H9 (cell line): ENCODE results near the gene F13B. TPM values are rescaled to one million over a fixed set of nuclear protein-coding genes. Genes with fewer than 3 reads are reported as not detected.

Source experiments
- DNase-seq: peaks from one replicate; pipeline ENCODE4 v3.0.0-alpha.2; 2017
- H2AFZ ChIP-seq: one replicate; pipeline ENCODE4 v1.6.1; 2013; ENCODE audit warnings: mild to moderate bottlenecking, low read length, control low read depth, moderate library complexity
- H2AK5ac ChIP-seq: 2 replicates; pipeline ENCODE4 v1.6.1; 2013; ENCODE audit warnings: low read length, control low read depth, mixed read lengths; ENCODE audit not compliant: insufficient read length
- H2BK120ac ChIP-seq: one replicate; pipeline ENCODE4 v1.6.1; 2013; ENCODE audit warnings: low read depth, mild to moderate bottlenecking, low read length, control low read depth, inconsistent platforms; ENCODE audit not compliant: poor library complexity, severe bottlenecking
- H2BK12ac ChIP-seq: 2 replicates; pipeline ENCODE4 v1.6.1; 2013; ENCODE audit warnings: low read length, control low read depth, mixed read lengths, low read depth; ENCODE audit not compliant: insufficient read length
- H2BK15ac ChIP-seq: 2 replicates; pipeline ENCODE4 v1.6.1; 2013; ENCODE audit warnings: low read depth, low read length, control low read depth
- H2BK20ac ChIP-seq: one replicate; pipeline ENCODE4 v1.6.1; 2013; ENCODE audit warnings: low read depth, mild to moderate bottlenecking, low read length, control low read depth, inconsistent platforms; ENCODE audit not compliant: poor library complexity, severe bottlenecking
- H2BK5ac ChIP-seq: 2 replicates; pipeline ENCODE4 v1.6.1; 2013; ENCODE audit warnings: low read length, control low read depth, mixed read lengths; ENCODE audit not compliant: insufficient read length
- H3K14ac ChIP-seq: 2 replicates; pipeline ENCODE4 v1.6.1; 2013; ENCODE audit warnings: low read length, control low read depth; ENCODE audit not compliant: insufficient read depth
- H3K18ac ChIP-seq: 2 replicates; pipeline ENCODE4 v1.6.1; 2013; ENCODE audit warnings: low read depth, mild to moderate bottlenecking, mixed read lengths, low read length, control low read depth; ENCODE audit not compliant: insufficient read length
- H3K23ac ChIP-seq: 2 replicates; pipeline ENCODE4 v1.6.1; 2013; ENCODE audit warnings: low read length, control low read depth, mixed read lengths, low read depth; ENCODE audit not compliant: insufficient read length
- H3K23me2 ChIP-seq: 2 replicates; pipeline ENCODE4 v1.6.1; 2013; ENCODE audit warnings: low read depth, mild to moderate bottlenecking, mixed read lengths, low read length, control low read depth; ENCODE audit not compliant: insufficient read length, poor library complexity, severe bottlenecking
- H3K27ac ChIP-seq: 2 replicates; pipeline ENCODE4 v1.5.1; 2013; ENCODE audit warnings: low read length, control low read depth, mixed read lengths, low read depth; ENCODE audit not compliant: insufficient read length
- H3K27me3 ChIP-seq: 2 replicates; pipeline ENCODE4 v1.6.1; 2013; ENCODE audit warnings: low read length, control low read depth, inconsistent platforms; ENCODE audit not compliant: insufficient read depth
- H3K4ac ChIP-seq: 2 replicates; pipeline ENCODE4 v1.6.1; 2013; ENCODE audit warnings: low read depth, mild to moderate bottlenecking, control low read depth, inconsistent platforms, low read length, moderate library complexity
- H3K4me1 ChIP-seq: 2 replicates; pipeline ENCODE4 v1.6.1; 2013; ENCODE audit warnings: low read length, control low read depth, inconsistent platforms; ENCODE audit not compliant: insufficient read depth
- H3K4me2 ChIP-seq: 2 replicates; pipeline ENCODE4 v1.6.1; 2013; ENCODE audit warnings: low read length, control low read depth, mixed read lengths; ENCODE audit not compliant: insufficient read length, insufficient read depth
- H3K56ac ChIP-seq: 2 replicates; pipeline ENCODE4 v1.6.1; 2013; ENCODE audit warnings: low read depth, mild to moderate bottlenecking, mixed read lengths, low read length, control low read depth; ENCODE audit not compliant: insufficient read length
- H3K79me1 ChIP-seq: 2 replicates; pipeline ENCODE4 v1.6.1; 2013; ENCODE audit warnings: low read depth, mild to moderate bottlenecking, moderate library complexity, low read length, control low read depth, inconsistent platforms; ENCODE audit not compliant: insufficient read depth, poor library complexity, severe bottlenecking
- H3K79me2 ChIP-seq: 2 replicates; pipeline ENCODE4 v1.6.1; 2013; ENCODE audit warnings: low read length, control low read depth, inconsistent platforms; ENCODE audit not compliant: insufficient read depth
- H3K9ac ChIP-seq: 2 replicates; pipeline ENCODE4 v1.6.1; 2013; ENCODE audit warnings: low read length, control low read depth, mixed read lengths; ENCODE audit not compliant: insufficient read length; ENCODE audit errors: extremely low read depth
- H3K9me3 ChIP-seq: one replicate; pipeline ENCODE4 v1.6.1; 2013; ENCODE audit warnings: low read depth, low read length, inconsistent platforms; ENCODE audit not compliant: control insufficient read depth
- H3T11ph ChIP-seq: one replicate; pipeline ENCODE4 v1.6.1; 2013; ENCODE audit warnings: mild to moderate bottlenecking, low read length, control low read depth, inconsistent platforms
- H4K20me1 ChIP-seq: one replicate; pipeline ENCODE4 v1.6.1; 2013; ENCODE audit not compliant: control insufficient read depth, insufficient read length, insufficient read depth
- H4K5ac ChIP-seq: 2 replicates; pipeline ENCODE4 v1.6.1; 2013; ENCODE audit warnings: low read depth, mild to moderate bottlenecking, mixed read lengths, low read length, control low read depth; ENCODE audit not compliant: insufficient read length
- H4K8ac ChIP-seq: replicated peaks from 2 replicates; pipeline ENCODE4 v1.6.1; 2013; ENCODE audit warnings: low read length, control low read depth, mixed read lengths, low read depth; ENCODE audit not compliant: insufficient read length
- H4K91ac ChIP-seq: 2 replicates; pipeline ENCODE4 v1.6.1; 2013; ENCODE audit warnings: low read depth, mild to moderate bottlenecking, moderate library complexity, mixed read lengths, low read length, control low read depth; ENCODE audit not compliant: insufficient read length
- H3K27ac Mint-ChIP-seq, 3 experiments: 2 replicates in 2 of 3; 3 replicates in 1 of 3; pipeline ENCODE4 v1.8.0; 2020 to 2021; ENCODE audit warnings: mixed read lengths in 3 of 3, mild to moderate bottlenecking in 1 of 3, moderate library complexity in 1 of 3
- H3K27me3 Mint-ChIP-seq: 2 replicates; pipeline ENCODE4 v1.8.0; 2021; ENCODE audit warnings: low read depth, mild to moderate bottlenecking, moderate library complexity, mixed read lengths
- H3K36me3 Mint-ChIP-seq, 3 experiments: 2 replicates in 2 of 3; 3 replicates in 1 of 3; pipeline ENCODE4 v1.8.0; 2020 to 2021; ENCODE audit warnings: low read depth in 3 of 3, mixed read lengths in 3 of 3; ENCODE audit not compliant: insufficient read depth in 1 of 3
- H3K4me1 Mint-ChIP-seq, 2 experiments: 2 replicates each; pipeline ENCODE4 v1.8.0; 2020; ENCODE audit warnings: mixed read lengths in 2 of 2
- H3K4me3 Mint-ChIP-seq, 2 experiments: 2 replicates in 1 of 2; 3 replicates in 1 of 2; pipeline ENCODE4 v1.8.0; 2020 to 2021; ENCODE audit warnings: mild to moderate bottlenecking in 2 of 2, mixed read lengths in 2 of 2, moderate library complexity in 1 of 2
- H3K9me3 Mint-ChIP-seq, 2 experiments: 2 replicates in 1 of 2; 3 replicates in 1 of 2; pipeline ENCODE4 v1.8.0; 2020; ENCODE audit warnings: mild to moderate bottlenecking in 2 of 2, mixed read lengths in 2 of 2, moderate library complexity in 1 of 2
- CTCF ChIP-seq: fragments of 200-600 bp; sonication (generic); conservative IDR thresholded peaks from 3 replicates; pipeline ENCODE4 v1.8.0; 2021; ENCODE audit warnings: antibody characterized with exemption, mild to moderate bottlenecking
- total RNA-seq: library from RNA; stranded (reverse); gene quantifications from 2 replicates; pipeline ENCODE4 v1.2.1, GENCODE V29; 2021

F13B gene
- total RNA-seq, 1 experiment from 2014 or later = not detected

DNA sequence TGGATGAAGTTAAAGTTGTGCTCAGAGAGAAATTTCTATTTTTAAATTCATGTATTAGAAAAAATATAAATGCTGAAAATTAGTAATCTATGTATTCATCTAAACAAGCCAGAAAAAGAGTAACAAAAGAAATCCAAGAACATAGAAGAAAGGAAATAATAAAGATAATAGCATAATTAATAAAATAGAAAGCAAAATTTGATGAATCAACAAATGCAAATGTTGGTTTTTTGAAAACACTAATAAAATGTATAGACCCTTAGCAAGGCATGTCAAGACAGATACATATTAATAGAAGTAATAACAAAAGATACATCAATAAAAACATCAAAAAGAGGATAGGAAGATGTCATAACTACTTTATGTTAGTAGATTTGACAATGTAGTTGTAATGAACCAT is 18.0 kb downstream of the F13B start:
- no peak overlapping the region for H2BK12ac ChIP-seq
- no peaks in the 10 kb centered on the region for H3K79me2 ChIP-seq
- no peak overlapping the region for H2BK15ac ChIP-seq
- H2BK20ac ChIP-seq = no peak overlapping the region
- H3K4me2 ChIP-seq = no peak overlapping the region
- H3K18ac ChIP-seq = no peak overlapping the region
- no peak overlapping the region for H3K4ac ChIP-seq
- no peak for TF ChIP-seq CTCF
- H3K27ac ChIP-seq = no peak overlapping the region
- H2BK5ac ChIP-seq = no peak overlapping the region
- H3K9me3 ChIP-seq = no peaks in the 10 kb centered on the region
- Mint-ChIP-seq H3K36me3 (no peaks in the 10 kb centered on the region), H3K4me1 (no peaks in the 10 kb centered on the region), H3K27ac (no peak overlapping the region), H3K4me3 (no peak overlapping the region), H3K9me3 (peaks cover 0 to 3% of the 10 kb centered on the region in 2 experiments; a peak in 2 of 5 replicates), H3K27me3 (peaks cover 2% of the 10 kb centered on the region)
- no peak overlapping the region for H3K23ac ChIP-seq
- H4K20me1 ChIP-seq = no peaks in the 10 kb centered on the region
- no peaks in the 10 kb centered on the region for H3K27me3 ChIP-seq
- no peak overlapping the region for H4K8ac ChIP-seq
- no peak overlapping the region for H2BK120ac ChIP-seq
- H4K5ac ChIP-seq = no peak overlapping the region
- H3K23me2 ChIP-seq = no peaks in the 10 kb centered on the region
- no peak overlapping the region for H3K14ac ChIP-seq
- no peak overlapping the region for H4K91ac ChIP-seq
- H2AFZ ChIP-seq = no peak overlapping the region
- no peak overlapping the region for H2AK5ac ChIP-seq
- no peak overlapping the region for H3T11ph ChIP-seq
- H3K4me1 ChIP-seq = no peaks in the 10 kb centered on the region
- no peak overlapping the region for H3K9ac ChIP-seq
- no peak for DNase-seq
- H3K79me1 ChIP-seq = no peaks in the 10 kb centered on the region
- H3K56ac ChIP-seq = no peak overlapping the region
